NCI-H2029 (cell line): ENCODE results near the gene DDX19B.
A peak's percentile ranks its signal among the peaks of the same experiment; 100 is the strongest.
"Not testable (repeated sequence)": the region's sequence is repeated elsewhere in the genome, so short reads cannot be mapped to it uniquely, and the experiment has no call there.

Source experiments
- DNase-seq: peaks from one replicate; lab custom pipeline; 2025; lab: John Stamatoyannopoulos, UW

Gene DDX19B

DNA sequence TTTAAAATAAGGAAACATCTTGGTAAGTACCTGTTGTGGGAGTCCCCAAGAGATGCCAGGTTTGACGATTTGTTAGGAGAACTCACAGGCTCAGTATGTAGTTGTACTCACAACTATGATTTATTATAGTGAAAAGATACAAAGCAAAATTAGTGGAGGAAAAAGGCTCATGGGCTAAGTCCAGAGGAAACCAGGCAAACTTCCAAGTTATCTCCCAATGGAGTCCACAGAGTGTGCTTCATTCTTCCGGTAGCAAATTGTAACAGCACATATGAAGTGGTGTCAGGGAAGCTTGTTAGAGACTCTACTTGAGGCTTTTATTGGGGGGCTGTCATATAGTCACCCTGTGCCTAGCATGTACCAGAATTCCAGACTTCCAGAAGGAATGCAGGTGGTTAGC is 50.0 kb downstream of the DDX19B start:
- DNase-seq, result no peak

DNA sequence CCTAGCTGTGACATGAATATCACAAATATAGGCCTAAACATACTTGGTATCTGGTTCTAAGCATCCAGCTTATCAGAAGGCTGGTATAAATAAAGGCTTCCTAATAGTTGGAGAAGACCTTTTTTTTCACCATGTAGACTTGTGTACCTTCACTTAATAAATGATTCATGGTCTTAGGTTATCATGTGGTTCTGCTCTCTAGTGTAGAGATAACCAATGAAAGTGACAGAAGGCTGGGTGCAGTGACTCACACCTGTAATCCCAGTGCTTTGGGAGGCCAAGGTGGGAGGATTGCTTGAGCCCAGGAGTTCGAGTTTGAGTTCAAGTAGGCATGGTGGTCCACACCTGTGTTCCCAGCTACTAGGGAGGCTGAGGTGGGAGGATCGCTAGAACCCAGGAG is 50.8 kb downstream of the DDX19B start:
- DNase-seq, result no peak

DNA sequence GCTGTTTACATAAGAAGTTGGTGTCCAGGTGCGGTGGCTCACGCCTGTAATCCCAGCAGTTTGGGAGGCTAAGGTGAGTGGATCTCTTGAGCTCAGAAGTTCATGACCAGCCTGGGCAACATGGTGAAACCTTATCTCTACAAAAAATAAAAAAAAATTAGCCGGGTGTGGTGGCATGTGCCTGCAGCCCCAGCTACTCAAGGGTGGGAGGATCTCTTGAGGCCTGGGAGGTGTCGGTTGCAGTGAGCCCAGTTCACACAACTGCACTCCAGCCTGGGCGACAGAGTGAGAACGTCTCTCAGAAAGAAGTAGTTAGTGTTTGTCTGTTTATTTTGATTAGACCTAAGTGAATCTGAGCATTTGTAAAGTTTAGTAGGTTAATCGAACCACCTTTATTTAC is 60.6 kb downstream of the DDX19B start:
- DNase-seq, result no peak

DNA sequence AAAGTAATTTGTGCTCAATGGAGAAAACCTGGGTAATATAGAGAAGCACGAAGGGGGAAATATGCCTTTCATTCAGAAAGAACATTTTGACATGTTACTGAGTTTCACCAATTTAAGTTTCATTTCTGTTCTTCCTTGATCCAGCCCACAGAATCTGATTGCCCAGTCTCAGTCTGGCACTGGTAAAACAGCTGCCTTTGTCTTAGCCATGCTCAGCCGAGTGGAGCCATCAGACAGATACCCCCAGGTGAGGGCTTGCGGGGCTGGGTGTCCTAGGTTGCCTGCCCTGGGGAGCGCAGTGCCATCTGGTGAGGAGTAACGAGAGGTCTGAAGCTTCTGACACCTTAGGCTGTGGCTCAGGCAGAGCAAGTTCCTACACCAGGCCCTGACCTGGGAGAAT is 65.4 kb downstream of the DDX19B start:
- no peak for DNase-seq

DNA sequence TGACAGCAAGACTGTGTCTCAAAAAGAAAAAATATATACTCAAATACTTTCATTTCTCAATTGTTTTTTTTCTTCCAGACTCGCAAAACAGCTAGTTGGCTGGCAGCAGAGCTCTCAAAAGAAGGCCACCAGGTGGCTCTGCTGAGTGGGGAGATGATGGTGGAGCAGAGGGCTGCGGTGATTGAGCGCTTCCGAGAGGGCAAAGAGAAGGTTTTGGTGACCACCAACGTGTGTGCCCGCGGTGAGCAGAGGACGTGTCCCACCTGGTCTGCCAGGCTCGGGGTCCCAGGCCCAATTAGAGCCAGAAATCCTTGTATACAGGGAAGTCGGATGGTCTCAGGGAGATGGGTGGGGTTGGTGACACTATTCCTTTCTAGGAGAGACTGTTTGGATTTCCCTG is 71.2 kb downstream of the DDX19B start:
- DNase-seq, result not testable (repeated sequence)

DNA sequence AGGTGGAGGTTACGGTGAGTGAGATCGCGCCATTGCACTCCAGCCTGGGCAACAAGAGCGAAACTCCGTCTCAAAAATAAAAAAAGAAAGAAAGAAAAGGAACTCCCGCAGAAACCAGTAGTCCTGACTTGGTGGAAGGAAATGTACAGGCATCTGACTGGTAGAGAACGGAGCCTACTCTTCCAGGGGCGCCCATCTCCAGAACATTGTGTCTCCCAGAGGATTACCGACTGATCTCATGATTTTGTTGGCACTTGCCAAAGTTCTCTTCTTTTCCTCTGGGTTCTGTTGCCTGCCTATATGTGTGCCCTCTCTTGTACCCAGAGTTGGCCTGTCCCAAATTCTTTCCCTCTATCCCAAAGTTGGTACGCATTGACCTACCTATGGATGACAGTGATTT is 71.9 kb downstream of the DDX19B start:
- no peak for DNase-seq

DNA sequence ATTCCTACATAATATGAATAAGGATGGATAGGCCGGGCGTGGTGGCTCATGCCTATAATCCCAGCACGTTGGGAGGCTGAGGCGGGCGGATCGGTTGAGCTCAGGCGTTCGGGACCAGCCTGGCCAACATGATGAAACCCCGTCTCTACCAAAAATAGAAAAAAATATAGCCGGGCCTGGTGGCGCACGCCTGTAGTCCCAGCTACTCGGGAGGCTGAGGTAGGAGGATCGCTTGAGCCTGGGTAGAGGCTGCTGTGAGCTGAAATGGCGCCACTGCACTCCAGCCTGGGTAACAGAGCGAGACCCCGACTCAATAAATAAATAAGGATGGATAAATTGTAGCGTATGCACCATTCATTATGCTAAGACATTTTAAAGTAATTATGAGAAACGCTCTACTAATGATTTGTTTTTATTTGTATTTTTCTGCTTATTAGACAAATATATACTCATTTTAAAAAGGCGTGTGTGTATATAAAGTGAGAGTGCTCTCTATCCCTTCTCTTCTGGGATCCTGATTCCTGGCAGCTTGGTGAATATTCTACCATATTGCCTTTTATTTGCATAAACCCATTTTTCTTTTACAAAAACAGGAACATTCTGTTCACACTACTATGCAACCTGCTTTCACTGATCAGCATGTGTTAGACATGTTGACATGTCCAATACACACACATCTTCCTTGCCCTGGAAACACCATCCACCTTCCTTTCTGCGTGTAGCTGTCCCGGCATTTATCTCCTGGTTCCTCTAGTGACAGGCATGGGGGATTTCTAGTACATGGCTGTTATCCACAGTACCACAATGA is 74.1 kb downstream of the DDX19B start:
- no peak for DNase-seq

DNA sequence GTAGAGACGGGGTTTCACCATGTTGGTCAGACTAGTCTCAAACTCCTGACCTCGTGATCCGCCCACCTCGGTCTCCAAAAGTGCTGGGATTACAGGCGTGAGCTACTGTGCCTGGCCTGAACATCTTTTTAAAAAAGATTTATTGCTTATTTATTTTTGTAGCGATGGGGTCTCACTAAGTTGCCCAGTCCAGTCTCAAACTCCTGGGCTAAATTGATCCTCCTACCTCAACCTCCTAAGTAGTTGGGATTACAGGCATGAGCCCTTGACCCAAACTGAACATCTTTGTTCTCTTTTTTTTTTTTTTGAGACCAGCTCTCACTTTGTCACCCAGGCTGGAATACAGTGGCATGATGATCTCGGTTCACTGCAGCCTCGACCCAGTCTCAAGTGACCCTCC is 75.2 kb downstream of the DDX19B start:
- DNase-seq, result no peak

DNA sequence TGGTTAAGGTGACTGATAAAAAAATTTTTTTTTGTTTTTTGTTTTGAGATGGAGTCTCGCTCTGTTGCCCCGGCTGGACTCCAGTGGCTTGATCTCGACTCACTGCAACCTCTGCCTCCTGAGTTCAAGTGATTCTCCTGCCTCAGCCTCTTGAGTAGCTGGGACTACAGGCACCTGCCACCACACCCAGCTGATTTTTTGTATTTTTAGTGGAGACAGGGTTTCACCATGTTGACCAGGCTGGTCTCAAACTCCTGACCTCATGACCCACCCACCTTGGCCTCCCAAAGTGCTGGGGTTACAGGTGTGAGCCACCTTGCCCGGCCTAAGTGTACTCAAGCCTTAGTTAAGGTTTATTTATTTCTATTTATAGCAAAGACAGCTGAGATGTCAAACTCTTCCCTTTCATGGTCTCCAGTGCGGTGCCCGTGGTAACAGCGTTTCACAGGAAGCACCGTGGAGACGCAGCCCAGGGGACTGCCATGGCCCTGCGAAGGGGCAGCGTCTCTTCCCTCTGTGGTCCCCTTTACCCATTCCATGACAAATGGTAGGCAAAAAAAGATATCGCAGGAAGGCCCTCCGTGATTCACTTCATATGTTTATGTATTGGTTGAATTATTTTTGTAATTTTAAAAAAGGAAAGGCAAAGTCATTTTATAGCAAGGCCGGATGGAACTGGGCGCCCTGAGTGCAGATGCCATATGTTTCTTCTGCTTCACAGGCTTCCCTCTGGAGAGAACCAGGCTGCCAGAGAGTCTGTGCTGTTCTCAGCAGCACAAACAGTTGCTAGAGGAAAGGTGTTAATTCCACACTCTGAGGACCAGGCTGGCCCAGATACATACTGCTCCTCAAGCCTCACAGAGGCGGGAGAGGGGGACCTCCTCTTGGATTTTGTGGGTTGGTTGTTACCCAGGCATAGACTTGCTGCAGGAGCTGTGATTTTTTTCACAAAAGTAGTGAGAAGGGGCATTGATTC is 76.9 kb downstream of the DDX19B start:
- DNase-seq, result no peak

DNA sequence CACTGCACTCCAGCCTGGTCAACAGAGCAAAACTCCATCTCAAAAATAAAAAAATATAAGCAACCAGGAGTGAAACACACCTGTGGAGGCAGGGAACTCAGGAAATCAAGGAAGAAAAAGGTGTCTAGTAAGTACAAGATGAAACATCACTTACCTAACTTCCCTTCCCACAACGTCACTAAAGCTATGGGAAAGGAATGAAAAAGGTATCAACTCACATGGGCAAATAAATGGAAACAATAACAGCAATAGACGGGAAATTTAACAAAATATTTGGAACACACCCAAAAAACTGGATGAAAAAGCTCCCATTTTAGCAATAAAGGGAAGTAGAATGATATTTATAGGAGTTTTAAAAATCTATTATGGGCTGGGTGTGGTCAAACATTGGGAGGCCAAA is 78.8 kb downstream of the DDX19B start:
- DNase-seq, result no peak

DNA sequence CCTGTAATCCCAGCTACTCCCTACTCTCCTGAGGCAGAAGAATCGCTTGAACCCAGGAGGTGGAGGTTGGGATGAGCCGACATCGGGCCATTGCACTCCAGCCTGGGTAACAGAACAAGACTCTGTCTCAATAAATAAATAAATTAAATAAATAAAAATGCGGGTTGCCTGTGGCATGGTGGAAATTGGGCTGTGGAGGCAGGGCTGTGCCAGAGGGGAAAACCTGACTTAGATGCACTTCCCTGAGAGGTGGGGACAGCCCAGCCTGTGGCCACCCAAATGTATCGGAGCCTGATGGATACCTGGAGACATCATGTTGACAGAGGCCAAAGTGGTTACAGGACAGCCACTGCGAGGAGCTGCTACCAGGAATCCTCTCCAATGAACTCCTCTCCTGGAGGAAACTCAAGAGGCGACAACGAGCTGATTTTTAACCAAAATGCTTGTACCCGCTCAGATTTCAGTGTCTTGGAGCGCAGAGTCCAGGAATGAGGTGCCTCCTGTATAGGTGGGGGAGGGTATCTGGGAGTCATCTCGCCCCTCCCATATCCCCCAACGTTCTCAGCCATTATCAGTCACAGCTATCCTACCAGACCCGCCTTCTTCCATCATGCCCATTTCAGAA is 80.0 kb downstream of the DDX19B start:
- DNase-seq, result no peak

DNA sequence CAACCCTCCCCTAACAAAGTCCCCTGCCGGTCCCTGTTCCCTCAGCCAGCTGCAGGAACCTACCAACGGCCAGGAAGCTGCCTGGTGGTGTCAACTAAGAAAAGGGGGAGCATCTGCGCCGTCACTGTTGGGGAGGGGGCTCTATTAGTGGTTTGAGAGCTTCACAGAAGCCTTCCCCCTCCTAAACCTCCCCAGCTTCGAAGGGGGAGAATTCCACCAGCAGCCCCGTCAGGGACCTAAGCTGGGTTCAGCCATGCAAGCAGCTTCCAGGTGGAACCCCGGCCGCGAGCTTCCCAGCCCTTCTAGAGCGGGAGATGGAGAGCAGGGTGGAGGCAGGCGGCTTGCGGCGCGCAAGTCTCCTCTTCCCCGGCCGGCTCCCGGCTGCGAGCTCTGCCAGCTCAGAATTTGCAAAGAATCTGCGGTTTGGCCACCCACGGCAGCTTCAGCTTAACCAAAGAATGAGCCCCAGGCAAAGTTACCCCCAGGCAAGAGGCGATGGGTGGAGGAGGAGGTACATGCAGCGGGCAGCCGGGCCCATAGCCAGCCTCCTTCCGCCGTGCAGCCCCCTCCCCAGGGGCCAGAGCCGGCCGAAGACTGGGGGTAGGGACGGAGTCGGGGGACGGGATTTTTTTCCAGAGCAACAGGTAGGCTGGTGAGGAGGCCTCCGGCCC is 81.4 kb downstream of the DDX19B start:
- DNase-seq, result no peak

DNA sequence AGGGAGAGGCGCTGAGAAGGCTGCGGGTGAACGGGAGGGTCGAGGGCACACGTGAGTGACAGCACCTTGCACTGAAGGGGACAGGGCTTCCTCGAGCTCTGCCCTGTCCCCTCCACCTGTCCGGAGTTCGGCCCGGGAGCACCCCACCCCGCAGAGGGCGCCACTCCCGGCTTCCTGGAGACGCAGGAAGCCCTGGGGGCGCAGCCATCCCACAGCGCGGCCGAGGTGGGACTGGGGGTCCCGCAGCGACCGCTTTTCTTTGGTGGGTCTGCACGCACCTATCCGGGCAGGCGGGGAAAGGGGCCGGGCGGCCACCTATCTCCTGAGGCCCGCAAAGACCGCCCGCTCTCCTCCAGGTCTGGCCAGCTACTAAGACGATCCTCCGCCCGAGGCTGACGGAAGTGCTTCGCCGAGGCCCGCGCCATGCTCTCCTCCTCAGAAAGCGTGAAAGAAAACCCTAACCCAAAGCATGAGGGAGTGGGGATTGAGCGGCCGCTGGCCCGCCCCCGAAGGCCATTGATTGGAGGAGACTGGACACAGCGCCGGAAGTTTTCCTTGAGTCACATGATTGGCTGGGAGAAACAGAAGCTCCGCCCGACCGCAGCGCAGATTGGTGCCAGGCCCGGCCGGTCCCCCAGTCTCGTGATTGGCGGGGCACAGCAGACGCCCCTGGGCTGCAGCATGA is 82.1 kb downstream of the DDX19B start:
- DNase-seq, result peak; percentile 92

DNA sequence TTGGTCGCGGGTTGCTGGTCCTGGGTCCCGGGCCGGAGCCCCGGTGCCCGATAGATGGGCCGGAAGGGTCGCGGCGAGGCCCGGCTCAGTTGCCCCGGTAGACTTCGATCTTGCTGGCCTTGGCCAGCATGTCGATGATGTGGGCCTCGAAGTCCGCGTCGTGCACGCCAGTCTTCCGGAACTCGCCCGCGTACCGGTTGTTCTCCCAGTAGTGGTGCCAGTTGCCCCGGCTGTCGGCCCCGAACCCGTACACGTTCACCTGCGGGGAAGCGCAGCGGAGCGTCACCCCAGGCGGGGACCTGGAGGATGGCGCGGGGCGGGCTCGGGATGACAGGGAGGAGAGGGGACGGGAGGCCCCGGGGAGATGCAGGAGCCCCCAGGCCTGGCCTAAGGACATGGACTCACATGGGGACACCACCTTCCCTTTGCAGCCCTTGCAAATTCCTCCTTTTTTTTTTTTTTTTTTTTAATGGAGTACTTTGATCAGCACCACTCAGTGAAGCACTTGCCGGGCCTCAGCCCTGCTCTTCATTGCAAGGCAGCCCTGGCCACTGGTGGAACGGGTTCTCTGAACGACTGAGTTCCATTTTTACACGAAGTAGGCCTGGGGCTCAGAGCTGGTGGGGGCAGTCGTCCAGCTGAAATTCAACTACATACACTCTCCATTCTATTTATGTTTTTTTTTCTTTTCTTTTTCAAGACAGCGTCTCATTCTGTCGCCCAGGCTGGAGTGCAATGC is 82.8 kb downstream of the DDX19B start:
- DNase-seq, result no peak

DNA sequence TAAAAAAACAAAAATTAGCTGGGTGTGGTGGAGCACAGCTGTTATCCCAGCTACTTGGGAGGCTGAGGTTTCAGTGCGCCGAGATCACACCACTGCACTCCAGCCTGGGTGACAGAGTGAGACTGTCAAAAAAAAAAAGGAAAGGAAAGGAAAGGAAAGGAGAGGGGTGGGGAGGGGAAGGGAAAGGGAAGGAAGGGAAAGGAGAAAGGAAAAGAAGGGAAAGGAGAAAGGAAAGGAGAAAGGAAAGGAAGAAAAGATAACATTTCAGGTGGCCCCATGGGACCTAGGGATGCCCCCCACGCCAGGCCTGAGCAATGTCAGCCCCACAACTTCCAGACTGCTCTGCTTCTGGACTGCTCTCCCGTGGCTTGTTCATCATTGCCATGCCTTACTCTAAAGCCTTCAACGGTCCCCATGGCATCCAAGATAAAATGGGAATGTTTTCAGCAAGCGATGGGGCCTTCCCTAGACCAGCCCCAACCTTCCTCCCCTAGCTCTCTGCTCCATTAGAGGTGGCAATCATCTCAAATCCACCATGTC is 84.5 kb downstream of the DDX19B start:
- no peak for DNase-seq
